K562 (cell line): Measurements from ENCODE around the gene SH3BP2. TPM values are rescaled to one million over a fixed set of nuclear protein-coding genes. Genes with fewer than 3 reads are reported as not detected.
A peak's percentile ranks its signal among the peaks of the same experiment; 100 is the strongest.

Source experiments
- ATAC-seq: fragments of 200-7000 bp; cut with Tn5 transposase; 3 replicates; pipeline ENCODE4 v1.9.1; 2020; ENCODE audit warnings: moderate library complexity
- BruUV-seq: library from RNA; stranded (reverse); fragments of 400-500 nt; replicated peaks from 2 replicates; lab custom pipeline; 2021; lab: Mats Ljungman, UMichigan
- CTCF ChIA-PET: fragments of 300-600 bp; formaldehyde crosslinking; extraction: SDS; loops from one replicate; lab custom pipeline; 2021; ENCODE audit warnings: low intra/inter-chr PET ratio; lab: Yijun Ruan, JAX
- POLR2A ChIA-PET: fragments of 300-600, 350-650 bp; sonication (Branson Sonifier 250); formaldehyde crosslinking; extraction: SDS; loops from one replicate; lab custom pipeline; 2021; ENCODE audit warnings: antibody characterized with exemption, inconsistent platforms; lab: Yijun Ruan, JAX
- DNase-seq, 4 experiments: peaks; one replicate each; pipeline versions ENCODE4 v3.0.0 to v3.0.0-alpha.2; 2011 to 2018; ENCODE audit warnings: low spot score in 3 of 4, mixed read lengths in 3 of 4; ENCODE audit errors: extremely low read depth in 1 of 4
- FAIRE-seq: peaks from 2 replicates; lab custom pipeline; 2011; peaks lifted over from hg19 to GRCh38; lab: Jason Lieb, UNC
- H2AFZ ChIP-seq: 2 replicates; pipeline ENCODE4 v1.6.0; 2011; ENCODE audit warnings: low read depth, low read length, control low read depth, inconsistent platforms
- H3K27ac ChIP-seq: fragments of 200-600 bp; 3 replicates; pipeline ENCODE4 v1.8.0; 2011; ENCODE audit warnings: low read depth, mild to moderate bottlenecking, control low read depth, inconsistent platforms, low read length, moderate library complexity, mixed read lengths; ENCODE audit errors: extremely low read depth
- H3K27me3 ChIP-seq, 2 experiments: fragments of 300-600 bp in 1 of 2; 2 replicates in 1 of 2; 3 replicates in 1 of 2; pipeline versions ENCODE4 v1.6.0 to v1.8.0; 2011; ENCODE audit warnings: inconsistent platforms in 2 of 2, low read length in 2 of 2, mild to moderate bottlenecking in 1 of 2, mixed read lengths in 1 of 2, moderate library complexity in 1 of 2; ENCODE audit not compliant: control insufficient read depth in 2 of 2, insufficient read depth in 2 of 2
- H3K36me3 ChIP-seq: fragments of 300-600 bp; 3 replicates; pipeline ENCODE4 v1.8.0; 2011; ENCODE audit warnings: mild to moderate bottlenecking, low read length, inconsistent platforms; ENCODE audit not compliant: control insufficient read depth, insufficient read depth
- H3K4me1 ChIP-seq, 2 experiments: fragments of 200-600 bp in 1 of 2; replicated peaks in 1 of 2; 2 replicates in 1 of 2; 3 replicates in 1 of 2; pipeline versions ENCODE4 v1.5.1 to v1.8.0; 2011; ENCODE audit warnings: inconsistent platforms in 2 of 2, low read length in 2 of 2, mild to moderate bottlenecking in 1 of 2, mixed read lengths in 1 of 2, moderate library complexity in 1 of 2; ENCODE audit not compliant: control insufficient read depth in 2 of 2, insufficient read depth in 2 of 2
- H3K4me2 ChIP-seq: 2 replicates; pipeline ENCODE4 v1.6.1; 2011; ENCODE audit warnings: low read length, control low read depth, inconsistent platforms, mixed read lengths; ENCODE audit not compliant: insufficient read depth
- H3K4me3 ChIP-seq: fragments of 200-600 bp; sonication (generic), shearing (Covaris generic); 2 replicates; pipeline ENCODE4 v1.5.1; 2016; ENCODE audit warnings: control low read depth, inconsistent platforms
- H3K79me2 ChIP-seq: fragments of 200-600 bp; 3 replicates; pipeline ENCODE4 v1.8.0; 2011; ENCODE audit warnings: low read length, inconsistent platforms; ENCODE audit not compliant: control insufficient read depth, insufficient read depth
- H3K9ac ChIP-seq, 2 experiments: 2 replicates each; pipeline versions ENCODE4 v1.6.0 to v1.6.1; 2011; ENCODE audit warnings: low read depth in 2 of 2, low read length in 2 of 2, control low read depth in 1 of 2, inconsistent platforms in 1 of 2, mild to moderate bottlenecking in 1 of 2, mixed read lengths in 1 of 2; ENCODE audit not compliant: insufficient read depth in 1 of 2
- H3K9me1 ChIP-seq: one replicate; pipeline ENCODE4 v1.6.0; 2011; ENCODE audit warnings: inconsistent platforms, mild to moderate bottlenecking, low read length, moderate library complexity; ENCODE audit not compliant: control insufficient read depth, insufficient read depth
- H3K9me3 ChIP-seq: replicated peaks from 2 replicates; pipeline ENCODE4 v1.5.1; 2011; ENCODE audit warnings: low read depth, low read length, inconsistent platforms; ENCODE audit not compliant: control insufficient read depth, insufficient read depth
- H4K20me1 ChIP-seq: replicated peaks from 2 replicates; pipeline ENCODE4 v1.6.1; 2011; ENCODE audit warnings: low read length, inconsistent platforms, mixed read lengths; ENCODE audit not compliant: control insufficient read depth, insufficient read depth
- ADNP ChIP-seq: fragments of 200-800 bp; sonication (Bioruptor generic); IDR thresholded peaks from 2 replicates; pipeline ENCODE4 v1.6.1; 2016; ENCODE audit warnings: missing genetic modification characterization, missing compliant biosample characterization
- C11orf30 ChIP-seq: fragments of 450-650 bp; IDR thresholded peaks from 2 replicates; pipeline ENCODE4 v1.6.1; 2016; ENCODE audit warnings: low read depth, mild to moderate bottlenecking
- CBX2 ChIP-seq: fragments of 200-600 bp; sonication (generic); IDR thresholded peaks from one replicate; pipeline ENCODE4 v1.6.1; 2012; ENCODE audit warnings: mild to moderate bottlenecking, low read length, inconsistent platforms; ENCODE audit not compliant: insufficient read depth, poor library complexity, severe bottlenecking
- FOXK2 ChIP-seq, 2 experiments: fragments of 450-650 bp; IDR thresholded peaks in 1 of 2; conservative IDR thresholded peaks in 1 of 2; 2 replicates each; pipeline ENCODE4 v1.6.1; 2016; ENCODE audit warnings: low read depth in 2 of 2, mild to moderate bottlenecking in 1 of 2
- HMG20B ChIP-seq: fragments of 250-450 bp; sonication (Bioruptor Pico); IDR thresholded peaks from 2 replicates; pipeline ENCODE4 v1.5.0; 2021; ENCODE audit warnings: mild to moderate bottlenecking
- POLR2G ChIP-seq: fragments of 200-400 bp; formaldehyde crosslinking; IDR thresholded peaks from 2 replicates; pipeline ENCODE4 v1.6.1; 2017; ENCODE audit warnings: low read depth, mild to moderate bottlenecking, antibody characterized with exemption, low read length, moderate library complexity
- WGBS: fragments of 100-300 bp; shearing (Covaris generic); methylation state at CpG from one replicate; pipeline ENCODE4 v1.1.6; 2016; ENCODE audit warnings: low coverage, mixed read lengths; ENCODE audit not compliant: insufficient coverage; ENCODE audit errors: missing lambda C conversion rate; 5-methylcytosine and 5-hydroxymethylcytosine counted together
- in situ Hi-C: fragments of 300-500 bp; cut with MboI; formaldehyde crosslinking; loops from 4 replicates; pipeline ENCODE4 v1.15.0; 2018; ENCODE audit warnings: inconsistent platforms, mixed read lengths
- intact Hi-C: fragments of 100-400 bp; cut with micrococcal nuclease; formaldehyde crosslinking; loops from 2 replicates; pipeline ENCODE4 v1.14.2; 2022
- polyA plus RNA-seq, 8 experiments: library from polyadenylated mRNA; depleted of rRNA in 4 of 8; stranded (reverse) in 5 of 8; unstranded in 3 of 8; fragments of >200 nt; fragmentation: Nextera tagmentation in 2 of 8; fragmentation: Illumina TruSeq in 1 of 8; extraction: Ambion mirVana in 2 of 8; extraction: Trizol in 1 of 8; gene quantifications; 2 replicates each; pipeline versions ENCODE4 v1.2.1 to v1.2.3, GENCODE V29; 2011 to 2014; ENCODE audit warnings: inconsistent platforms in 1 of 8, missing spikeins in 1 of 8
- total RNA-seq, 7 experiments: library from RNA; depleted of rRNA in 6 of 7; stranded (reverse); fragments of >200 nt in 6 of 7; fragmentation: Illumina TruSeq in 2 of 7; extraction: Trizol in 2 of 7; gene quantifications; 2 replicates each; pipeline versions ENCODE4 v1.2.1 to v1.2.3, GENCODE V29; 2011 to 2021; ENCODE audit warnings: low replicate concordance in 1 of 7
- TF ChIP-seq, protein P1 (sequence below): sonication (generic); formaldehyde crosslinking; IDR thresholded peaks from 2 replicates; pipeline ENCODE4 v1.8.1; 2023; ENCODE audit warnings: mild to moderate bottlenecking, missing genetic modification reagents
- TF ChIP-seq, protein P2 (sequence below), 2 experiments: fragments of 450-650 bp in 1 of 2; sonication (generic) in 1 of 2; formaldehyde crosslinking in 1 of 2; IDR thresholded peaks; 2 replicates each; pipeline versions ENCODE4 v1.7.1 to v1.9.0; 2016 to 2022; ENCODE audit warnings: inconsistent platforms in 1 of 2, mild to moderate bottlenecking in 1 of 2, missing genetic modification reagents in 1 of 2

Gene SH3BP2
- total and polyA plus RNA-seq, 9 of the 15 experiments (the other 6 are each of a cell fraction or from before 2014, with no cell fraction given): 0.34 to 16.0 (median 5.1) TPM

DNA sequence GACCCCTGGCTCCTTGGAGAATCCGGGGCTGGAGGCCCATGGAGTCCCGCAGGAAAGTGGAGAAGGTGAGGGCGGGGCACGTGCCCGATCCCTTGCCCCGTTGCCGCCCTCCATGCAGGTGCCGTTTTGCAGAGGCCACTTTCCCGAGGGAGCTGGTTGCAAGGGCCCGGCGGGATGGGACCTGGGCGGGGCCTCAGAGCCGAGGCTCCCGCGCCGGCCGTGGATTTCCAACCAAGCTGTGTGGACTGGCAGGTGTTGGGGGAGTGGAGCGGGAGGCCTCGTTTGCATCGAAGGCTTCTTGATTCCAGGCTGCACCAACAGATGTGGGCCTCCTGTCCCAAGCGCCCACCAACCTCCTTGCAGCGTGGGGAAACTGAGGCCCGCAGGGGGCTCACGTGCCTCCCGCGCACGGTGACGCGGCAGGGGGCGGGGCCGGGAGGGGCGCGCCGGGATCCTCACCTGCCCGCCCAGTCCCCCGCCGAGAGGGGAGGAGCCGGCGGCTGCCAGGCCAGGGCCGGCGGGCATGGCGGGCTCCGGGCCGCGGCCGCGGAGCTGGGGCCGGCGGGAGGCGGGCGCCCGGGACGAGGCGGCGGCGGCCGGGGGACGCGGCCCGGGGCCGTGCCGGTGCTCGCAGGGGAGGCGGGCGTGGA is 24.9 kb downstream of the SH3BP2 start:
- no peak for TF ChIP-seq HMG20B (CRISPR knock-in tag)
- TF ChIP-seq, protein P1, sequence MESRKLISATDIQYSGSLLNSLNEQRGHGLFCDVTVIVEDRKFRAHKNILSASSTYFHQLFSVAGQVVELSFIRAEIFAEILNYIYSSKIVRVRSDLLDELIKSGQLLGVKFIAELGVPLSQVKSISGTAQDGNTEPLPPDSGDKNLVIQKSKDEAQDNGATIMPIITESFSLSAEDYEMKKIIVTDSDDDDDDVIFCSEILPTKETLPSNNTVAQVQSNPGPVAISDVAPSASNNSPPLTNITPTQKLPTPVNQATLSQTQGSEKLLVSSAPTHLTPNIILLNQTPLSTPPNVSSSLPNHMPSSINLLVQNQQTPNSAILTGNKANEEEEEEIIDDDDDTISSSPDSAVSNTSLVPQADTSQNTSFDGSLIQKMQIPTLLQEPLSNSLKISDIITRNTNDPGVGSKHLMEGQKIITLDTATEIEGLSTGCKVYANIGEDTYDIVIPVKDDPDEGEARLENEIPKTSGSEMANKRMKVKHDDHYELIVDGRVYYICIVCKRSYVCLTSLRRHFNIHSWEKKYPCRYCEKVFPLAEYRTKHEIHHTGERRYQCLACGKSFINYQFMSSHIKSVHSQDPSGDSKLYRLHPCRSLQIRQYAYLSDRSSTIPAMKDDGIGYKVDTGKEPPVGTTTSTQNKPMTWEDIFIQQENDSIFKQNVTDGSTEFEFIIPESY (CRISPR knock-in tag): 0 out of 2 replicates have a peak, but pooled peaks have one; percentile 23
- TF ChIP-seq C11orf30: no peak
- TF ChIP-seq FOXK2 (conservative IDR thresholded peaks at IDR 0.05 in 1 of 2, IDR thresholded peaks at IDR 0.05 in 1 of 2; ENCODE audit: low read depth in 2 of 2): no peak
- no peak for TF ChIP-seq ADNP (tag)
- TF ChIP-seq, protein P2, sequence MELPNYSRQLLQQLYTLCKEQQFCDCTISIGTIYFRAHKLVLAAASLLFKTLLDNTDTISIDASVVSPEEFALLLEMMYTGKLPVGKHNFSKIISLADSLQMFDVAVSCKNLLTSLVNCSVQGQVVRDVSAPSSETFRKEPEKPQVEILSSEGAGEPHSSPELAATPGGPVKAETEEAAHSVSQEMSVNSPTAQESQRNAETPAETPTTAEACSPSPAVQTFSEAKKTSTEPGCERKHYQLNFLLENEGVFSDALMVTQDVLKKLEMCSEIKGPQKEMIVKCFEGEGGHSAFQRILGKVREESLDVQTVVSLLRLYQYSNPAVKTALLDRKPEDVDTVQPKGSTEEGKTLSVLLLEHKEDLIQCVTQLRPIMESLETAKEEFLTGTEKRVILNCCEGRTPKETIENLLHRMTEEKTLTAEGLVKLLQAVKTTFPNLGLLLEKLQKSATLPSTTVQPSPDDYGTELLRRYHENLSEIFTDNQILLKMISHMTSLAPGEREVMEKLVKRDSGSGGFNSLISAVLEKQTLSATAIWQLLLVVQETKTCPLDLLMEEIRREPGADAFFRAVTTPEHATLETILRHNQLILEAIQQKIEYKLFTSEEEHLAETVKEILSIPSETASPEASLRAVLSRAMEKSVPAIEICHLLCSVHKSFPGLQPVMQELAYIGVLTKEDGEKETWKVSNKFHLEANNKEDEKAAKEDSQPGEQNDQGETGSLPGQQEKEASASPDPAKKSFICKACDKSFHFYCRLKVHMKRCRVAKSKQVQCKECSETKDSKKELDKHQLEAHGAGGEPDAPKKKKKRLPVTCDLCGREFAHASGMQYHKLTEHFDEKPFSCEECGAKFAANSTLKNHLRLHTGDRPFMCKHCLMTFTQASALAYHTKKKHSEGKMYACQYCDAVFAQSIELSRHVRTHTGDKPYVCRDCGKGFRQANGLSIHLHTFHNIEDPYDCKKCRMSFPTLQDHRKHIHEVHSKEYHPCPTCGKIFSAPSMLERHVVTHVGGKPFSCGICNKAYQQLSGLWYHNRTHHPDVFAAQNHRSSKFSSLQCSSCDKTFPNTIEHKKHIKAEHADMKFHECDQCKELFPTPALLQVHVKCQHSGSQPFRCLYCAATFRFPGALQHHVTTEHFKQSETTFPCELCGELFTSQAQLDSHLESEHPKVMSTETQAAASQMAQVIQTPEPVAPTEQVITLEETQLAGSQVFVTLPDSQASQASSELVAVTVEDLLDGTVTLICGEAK (IDR thresholded peaks at IDR 0.05): no peak
- TF ChIP-seq, protein P2 (CRISPR knock-in tag; IDR thresholded peaks at IDR 0.05): no peak
- peak; percentile 17; the same call in 1 of the 2 replicates for TF ChIP-seq POLR2G
- TF ChIP-seq CBX2: no peak
- Histone ChIP-seq H2AFZ (no peak overlapping the region), H3K79me2 (no peaks in the 10 kb centered on the region), H3K4me2 (no peak overlapping the region), H4K20me1 (peaks cover 5% of the 10 kb centered on the region; the same call in 1 of the 2 replicates), H3K9me3 (no peaks in the 10 kb centered on the region), H3K27ac (no peak overlapping the region), H3K4me1 (peaks cover 0 to 14% of the 10 kb centered on the region in 2 experiments; a peak in 1 of 5 replicates), H3K36me3 (no peaks in the 10 kb centered on the region), H3K9me1 (peaks cover 3% of the 10 kb centered on the region), H3K27me3 (no peaks in the 10 kb centered on the region), H3K9ac (no peak overlapping the region), H3K4me3 (no peak overlapping the region)
- FAIRE-seq: no peak
- in situ Hi-C loops (no loop called here), intact Hi-C loops (no loop called here)
- ChIA-PET CTCF (no interaction called here), POLR2A (interaction anchor here (0.6 kb wide), 1 partner anchor 13 kb away, joined by 3 read pairs; no protein-coding TSS in a partner anchor)
- ATAC-seq: no peak
- no TSS peak for BruUV-seq
- no peak for DNase-seq
- WGBS: 86% methylated on average over 12 of the region's 65 CpGs
